Measurements from ENCODE around the gene SLC2A8. TPM values are rescaled to one million over a fixed set of nuclear protein-coding genes. Genes with fewer than 3 reads are reported as not detected.
A peak's percentile ranks its signal among the peaks of the same experiment; 100 is the strongest.

The SLC2A8 gene, protein sequence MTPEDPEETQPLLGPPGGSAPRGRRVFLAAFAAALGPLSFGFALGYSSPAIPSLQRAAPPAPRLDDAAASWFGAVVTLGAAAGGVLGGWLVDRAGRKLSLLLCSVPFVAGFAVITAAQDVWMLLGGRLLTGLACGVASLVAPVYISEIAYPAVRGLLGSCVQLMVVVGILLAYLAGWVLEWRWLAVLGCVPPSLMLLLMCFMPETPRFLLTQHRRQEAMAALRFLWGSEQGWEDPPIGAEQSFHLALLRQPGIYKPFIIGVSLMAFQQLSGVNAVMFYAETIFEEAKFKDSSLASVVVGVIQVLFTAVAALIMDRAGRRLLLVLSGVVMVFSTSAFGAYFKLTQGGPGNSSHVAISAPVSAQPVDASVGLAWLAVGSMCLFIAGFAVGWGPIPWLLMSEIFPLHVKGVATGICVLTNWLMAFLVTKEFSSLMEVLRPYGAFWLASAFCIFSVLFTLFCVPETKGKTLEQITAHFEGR
- total RNA-seq (ENCODE audit: unreplicated experiment): 30.6 TPM
- long read RNA-seq, transcript SLC2A8-203 (10 exons, 2,172 nt): major isoform, 5 of 18 reads
- long read RNA-seq, partial matches to known transcripts: 0 of 18 reads
- long read RNA-seq, other reads (novel, unspliced or antisense): 9 of 18 reads

DNA sequence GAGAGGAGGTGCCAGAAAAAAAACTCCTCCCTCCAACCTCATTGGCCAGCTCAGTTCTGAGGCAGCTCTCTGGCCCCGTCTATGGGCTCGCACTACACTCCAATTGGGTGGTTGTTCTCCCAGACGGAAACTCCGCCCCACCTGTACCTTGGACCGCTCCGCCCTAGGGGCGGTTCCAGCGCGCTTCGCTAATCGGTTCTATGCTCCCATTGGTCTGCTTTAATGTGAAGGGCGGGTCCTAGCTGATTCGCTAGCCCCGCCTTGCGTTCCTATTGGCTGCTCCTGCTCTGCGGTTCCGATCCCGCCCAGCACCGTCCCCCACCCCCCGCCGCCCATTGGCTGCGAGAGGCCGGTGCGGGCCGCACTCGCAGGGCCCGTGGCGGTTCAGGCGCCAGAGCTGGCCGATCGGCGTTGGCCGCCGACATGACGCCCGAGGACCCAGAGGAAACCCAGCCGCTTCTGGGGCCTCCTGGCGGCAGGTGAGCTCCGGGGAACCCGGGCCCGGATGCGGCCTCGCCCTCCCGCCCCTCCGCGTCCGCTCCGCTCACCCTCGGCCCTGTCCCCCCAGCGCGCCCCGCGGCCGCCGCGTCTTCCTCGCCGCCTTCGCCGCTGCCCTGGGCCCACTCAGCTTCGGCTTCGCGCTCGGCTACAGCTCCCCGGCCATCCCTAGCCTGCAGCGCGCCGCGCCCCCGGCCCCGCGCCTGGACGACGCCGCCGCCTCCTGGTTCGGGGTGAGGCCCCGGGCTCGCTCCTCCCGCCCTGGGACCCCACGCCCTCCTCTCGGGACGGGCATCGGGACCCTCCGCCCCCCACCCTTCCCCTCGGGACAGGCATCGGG lies at the start of gene SLC2A8:
TSS of gene SLC2A8 (plus strand) at position 362 of the 838 bp plus-strand sequence. CDS start at position 424, 62 bp downstream.
- peak; percentile 96 for DNase-seq
- Mint-ChIP-seq H3K4me3 (ENCODE audit: unreplicated experiment) (peak within 1 kb of the TSS; percentile 88), H3K27ac (ENCODE audit: unreplicated experiment) (no peak within 1 kb of the TSS), H3K9me3 (ENCODE audit: unreplicated experiment) (peaks cover 5% of the 10 kb centered on the region), H3K27me3 (ENCODE audit: unreplicated experiment) (peaks cover 6% of the 10 kb centered on the region), H3K36me3 (ENCODE audit: unreplicated experiment) (no peaks in the 10 kb centered on the region), H3K4me1 (ENCODE audit: low read depth, unreplicated experiment) (peaks cover 2% of the 10 kb centered on the region)
- TF ChIP-seq, protein P1, sequence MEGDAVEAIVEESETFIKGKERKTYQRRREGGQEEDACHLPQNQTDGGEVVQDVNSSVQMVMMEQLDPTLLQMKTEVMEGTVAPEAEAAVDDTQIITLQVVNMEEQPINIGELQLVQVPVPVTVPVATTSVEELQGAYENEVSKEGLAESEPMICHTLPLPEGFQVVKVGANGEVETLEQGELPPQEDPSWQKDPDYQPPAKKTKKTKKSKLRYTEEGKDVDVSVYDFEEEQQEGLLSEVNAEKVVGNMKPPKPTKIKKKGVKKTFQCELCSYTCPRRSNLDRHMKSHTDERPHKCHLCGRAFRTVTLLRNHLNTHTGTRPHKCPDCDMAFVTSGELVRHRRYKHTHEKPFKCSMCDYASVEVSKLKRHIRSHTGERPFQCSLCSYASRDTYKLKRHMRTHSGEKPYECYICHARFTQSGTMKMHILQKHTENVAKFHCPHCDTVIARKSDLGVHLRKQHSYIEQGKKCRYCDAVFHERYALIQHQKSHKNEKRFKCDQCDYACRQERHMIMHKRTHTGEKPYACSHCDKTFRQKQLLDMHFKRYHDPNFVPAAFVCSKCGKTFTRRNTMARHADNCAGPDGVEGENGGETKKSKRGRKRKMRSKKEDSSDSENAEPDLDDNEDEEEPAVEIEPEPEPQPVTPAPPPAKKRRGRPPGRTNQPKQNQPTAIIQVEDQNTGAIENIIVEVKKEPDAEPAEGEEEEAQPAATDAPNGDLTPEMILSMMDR (IDR thresholded peaks at IDR 0.05; ENCODE audit: partially characterized antibody, unreplicated experiment): no peak

GRCh38 chr9:127347831-127348776 lies 48.9 kb upstream of the SLC2A8 start:
- no peaks in the 10 kb centered on the region for H3K9me3 Mint-ChIP-seq (ENCODE audit: unreplicated experiment)
- H3K36me3 Mint-ChIP-seq (ENCODE audit: unreplicated experiment): no peaks in the 10 kb centered on the region
- peaks cover 2% of the 10 kb centered on the region for H3K4me1 Mint-ChIP-seq (ENCODE audit: low read depth, unreplicated experiment)
- DNase-seq: no peak
- no peak overlapping the region for H3K4me3 Mint-ChIP-seq (ENCODE audit: unreplicated experiment)
- TF ChIP-seq, protein P1 (IDR thresholded peaks at IDR 0.05; ENCODE audit: partially characterized antibody, unreplicated experiment): no peak
- H3K27me3 Mint-ChIP-seq (ENCODE audit: unreplicated experiment): no peaks in the 10 kb centered on the region
- H3K27ac Mint-ChIP-seq (ENCODE audit: unreplicated experiment): no peak overlapping the region

- no peak overlapping the region for H3K27ac Mint-ChIP-seq (ENCODE audit: unreplicated experiment)
- H3K36me3 Mint-ChIP-seq (ENCODE audit: unreplicated experiment): no peaks in the 10 kb centered on the region
- TF ChIP-seq, protein P1 (IDR thresholded peaks at IDR 0.05; ENCODE audit: partially characterized antibody, unreplicated experiment): no peak
- H3K9me3 Mint-ChIP-seq (ENCODE audit: unreplicated experiment): no peaks in the 10 kb centered on the region
- H3K4me3 Mint-ChIP-seq (ENCODE audit: unreplicated experiment): no peak overlapping the region
- DNase-seq: no peak
- H3K4me1 Mint-ChIP-seq (ENCODE audit: low read depth, unreplicated experiment): peaks cover 2% of the 10 kb centered on the region
- H3K27me3 Mint-ChIP-seq (ENCODE audit: unreplicated experiment): no peaks in the 10 kb centered on the region
These were observed 47.4 kb upstream of the SLC2A8 start for GRCh38 chr9:127349483-127350113.
